H1 (cell line): ENCODE measurements around the gene POLE4. TPM values are rescaled to one million over a fixed set of nuclear protein-coding genes. Genes with fewer than 3 reads are reported as not detected.

Experiments
- ASH2L ChIP-seq: fragments of 200-600, 300-600 bp; sonication (generic); IDR thresholded peaks from one replicate; pipeline ENCODE4 v1.7.1; 2017; ENCODE audit warnings: low read length
- CBX5 ChIP-seq: fragments of 300-800, 300-1000 bp; sonication (generic); IDR thresholded peaks from 2 replicates; pipeline ENCODE4 v1.7.1; 2016; ENCODE audit warnings: antibody characterized with exemption, low read length, low read depth
- CEBPB ChIP-seq: IDR thresholded peaks from 2 replicates; pipeline ENCODE4 v1.6.1; 2012; ENCODE audit warnings: low read depth, low read length
- RFX5 ChIP-seq: IDR thresholded peaks from 2 replicates; pipeline ENCODE4 v1.6.1; 2011; ENCODE audit warnings: low read depth, low read length, improper control_type of control experiment, borderline replicate concordance
- TAF7 ChIP-seq: optimal IDR thresholded peaks from 2 replicates; pipeline ENCODE3; 2011; ENCODE audit warnings: low read depth, mild to moderate bottlenecking, inconsistent platforms, low read length, moderate library complexity, borderline replicate concordance
- polyA plus RNA-seq, 7 experiments: library from polyadenylated mRNA; depleted of rRNA in 3 of 7; stranded (reverse) in 5 of 7; unstranded in 2 of 7; fragments of >200 nt in 5 of 7; fragments of 200-250 nt in 2 of 7; gene quantifications; 1 replicate in 5 of 7; 2 replicates in 1 of 7; 4 replicates in 1 of 7; pipeline versions ENCODE4 v1.2.1 to v1.2.3, GENCODE V29; 2011 to 2013; ENCODE audit warnings: missing spikeins in 2 of 7, mixed read lengths in 2 of 7
- total RNA-seq: library from RNA; stranded (reverse); fragmentation: NEBNext Ultra II Directional; extraction: Animal tissue kit (Norgen Biotek cat#: 25700); gene quantifications from 2 replicates; pipeline ENCODE4 v1.2.1, GENCODE V29; 2021
- TF ChIP-seq, protein P1 (sequence below): fragments of 300-600 bp; sonication (generic); IDR thresholded peaks from 2 replicates; pipeline ENCODE4 v1.7.1; 2012; ENCODE audit warnings: low read length, moderate library complexity, mild to moderate bottlenecking, inconsistent platforms; ENCODE audit not compliant: insufficient replicate concordance
- TF ChIP-seq, protein P2 (sequence below): IDR thresholded peaks from 2 replicates; pipeline ENCODE4 v1.6.1; 2012; ENCODE audit warnings: inconsistent platforms

POLE4 gene
- total and polyA plus RNA-seq, 2 of the 8 experiments (the other 6 are each of a cell fraction or from before 2014, with no cell fraction given), result 16.7 to 44.7 TPM

DNA sequence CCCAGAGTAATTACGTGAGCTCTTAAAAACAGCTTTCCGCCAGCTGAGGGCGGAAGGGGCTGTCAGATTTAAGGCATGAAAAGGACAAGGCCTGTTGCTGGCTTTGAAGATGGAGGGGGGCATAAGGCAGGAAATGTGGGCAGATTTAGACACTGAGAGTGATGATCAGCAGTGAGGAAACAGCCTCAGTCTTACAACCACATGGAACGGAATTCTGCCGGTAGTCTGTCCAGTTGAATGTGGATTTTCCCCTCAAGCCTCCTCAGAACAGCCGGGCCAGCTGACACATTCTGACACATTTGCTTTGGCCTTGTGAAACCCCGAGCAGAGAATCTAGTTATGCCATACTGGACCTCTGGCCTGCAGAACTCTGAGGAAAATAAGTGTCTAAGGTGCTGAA is 16.6 kb downstream of the POLE4 start (continued):
- TF ChIP-seq, protein P1, sequence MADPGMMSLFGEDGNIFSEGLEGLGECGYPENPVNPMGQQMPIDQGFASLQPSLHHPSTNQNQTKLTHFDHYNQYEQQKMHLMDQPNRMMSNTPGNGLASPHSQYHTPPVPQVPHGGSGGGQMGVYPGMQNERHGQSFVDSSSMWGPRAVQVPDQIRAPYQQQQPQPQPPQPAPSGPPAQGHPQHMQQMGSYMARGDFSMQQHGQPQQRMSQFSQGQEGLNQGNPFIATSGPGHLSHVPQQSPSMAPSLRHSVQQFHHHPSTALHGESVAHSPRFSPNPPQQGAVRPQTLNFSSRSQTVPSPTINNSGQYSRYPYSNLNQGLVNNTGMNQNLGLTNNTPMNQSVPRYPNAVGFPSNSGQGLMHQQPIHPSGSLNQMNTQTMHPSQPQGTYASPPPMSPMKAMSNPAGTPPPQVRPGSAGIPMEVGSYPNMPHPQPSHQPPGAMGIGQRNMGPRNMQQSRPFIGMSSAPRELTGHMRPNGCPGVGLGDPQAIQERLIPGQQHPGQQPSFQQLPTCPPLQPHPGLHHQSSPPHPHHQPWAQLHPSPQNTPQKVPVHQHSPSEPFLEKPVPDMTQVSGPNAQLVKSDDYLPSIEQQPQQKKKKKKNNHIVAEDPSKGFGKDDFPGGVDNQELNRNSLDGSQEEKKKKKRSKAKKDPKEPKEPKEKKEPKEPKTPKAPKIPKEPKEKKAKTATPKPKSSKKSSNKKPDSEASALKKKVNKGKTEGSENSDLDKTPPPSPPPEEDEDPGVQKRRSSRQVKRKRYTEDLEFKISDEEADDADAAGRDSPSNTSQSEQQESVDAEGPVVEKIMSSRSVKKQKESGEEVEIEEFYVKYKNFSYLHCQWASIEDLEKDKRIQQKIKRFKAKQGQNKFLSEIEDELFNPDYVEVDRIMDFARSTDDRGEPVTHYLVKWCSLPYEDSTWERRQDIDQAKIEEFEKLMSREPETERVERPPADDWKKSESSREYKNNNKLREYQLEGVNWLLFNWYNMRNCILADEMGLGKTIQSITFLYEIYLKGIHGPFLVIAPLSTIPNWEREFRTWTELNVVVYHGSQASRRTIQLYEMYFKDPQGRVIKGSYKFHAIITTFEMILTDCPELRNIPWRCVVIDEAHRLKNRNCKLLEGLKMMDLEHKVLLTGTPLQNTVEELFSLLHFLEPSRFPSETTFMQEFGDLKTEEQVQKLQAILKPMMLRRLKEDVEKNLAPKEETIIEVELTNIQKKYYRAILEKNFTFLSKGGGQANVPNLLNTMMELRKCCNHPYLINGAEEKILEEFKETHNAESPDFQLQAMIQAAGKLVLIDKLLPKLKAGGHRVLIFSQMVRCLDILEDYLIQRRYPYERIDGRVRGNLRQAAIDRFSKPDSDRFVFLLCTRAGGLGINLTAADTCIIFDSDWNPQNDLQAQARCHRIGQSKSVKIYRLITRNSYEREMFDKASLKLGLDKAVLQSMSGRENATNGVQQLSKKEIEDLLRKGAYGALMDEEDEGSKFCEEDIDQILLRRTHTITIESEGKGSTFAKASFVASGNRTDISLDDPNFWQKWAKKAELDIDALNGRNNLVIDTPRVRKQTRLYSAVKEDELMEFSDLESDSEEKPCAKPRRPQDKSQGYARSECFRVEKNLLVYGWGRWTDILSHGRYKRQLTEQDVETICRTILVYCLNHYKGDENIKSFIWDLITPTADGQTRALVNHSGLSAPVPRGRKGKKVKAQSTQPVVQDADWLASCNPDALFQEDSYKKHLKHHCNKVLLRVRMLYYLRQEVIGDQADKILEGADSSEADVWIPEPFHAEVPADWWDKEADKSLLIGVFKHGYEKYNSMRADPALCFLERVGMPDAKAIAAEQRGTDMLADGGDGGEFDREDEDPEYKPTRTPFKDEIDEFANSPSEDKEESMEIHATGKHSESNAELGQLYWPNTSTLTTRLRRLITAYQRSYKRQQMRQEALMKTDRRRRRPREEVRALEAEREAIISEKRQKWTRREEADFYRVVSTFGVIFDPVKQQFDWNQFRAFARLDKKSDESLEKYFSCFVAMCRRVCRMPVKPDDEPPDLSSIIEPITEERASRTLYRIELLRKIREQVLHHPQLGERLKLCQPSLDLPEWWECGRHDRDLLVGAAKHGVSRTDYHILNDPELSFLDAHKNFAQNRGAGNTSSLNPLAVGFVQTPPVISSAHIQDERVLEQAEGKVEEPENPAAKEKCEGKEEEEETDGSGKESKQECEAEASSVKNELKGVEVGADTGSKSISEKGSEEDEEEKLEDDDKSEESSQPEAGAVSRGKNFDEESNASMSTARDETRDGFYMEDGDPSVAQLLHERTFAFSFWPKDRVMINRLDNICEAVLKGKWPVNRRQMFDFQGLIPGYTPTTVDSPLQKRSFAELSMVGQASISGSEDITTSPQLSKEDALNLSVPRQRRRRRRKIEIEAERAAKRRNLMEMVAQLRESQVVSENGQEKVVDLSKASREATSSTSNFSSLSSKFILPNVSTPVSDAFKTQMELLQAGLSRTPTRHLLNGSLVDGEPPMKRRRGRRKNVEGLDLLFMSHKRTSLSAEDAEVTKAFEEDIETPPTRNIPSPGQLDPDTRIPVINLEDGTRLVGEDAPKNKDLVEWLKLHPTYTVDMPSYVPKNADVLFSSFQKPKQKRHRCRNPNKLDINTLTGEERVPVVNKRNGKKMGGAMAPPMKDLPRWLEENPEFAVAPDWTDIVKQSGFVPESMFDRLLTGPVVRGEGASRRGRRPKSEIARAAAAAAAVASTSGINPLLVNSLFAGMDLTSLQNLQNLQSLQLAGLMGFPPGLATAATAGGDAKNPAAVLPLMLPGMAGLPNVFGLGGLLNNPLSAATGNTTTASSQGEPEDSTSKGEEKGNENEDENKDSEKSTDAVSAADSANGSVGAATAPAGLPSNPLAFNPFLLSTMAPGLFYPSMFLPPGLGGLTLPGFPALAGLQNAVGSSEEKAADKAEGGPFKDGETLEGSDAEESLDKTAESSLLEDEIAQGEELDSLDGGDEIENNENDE, result no peak
- no peak for TF ChIP-seq TAF7
- no peak for TF ChIP-seq CEBPB
- TF ChIP-seq, protein P2, sequence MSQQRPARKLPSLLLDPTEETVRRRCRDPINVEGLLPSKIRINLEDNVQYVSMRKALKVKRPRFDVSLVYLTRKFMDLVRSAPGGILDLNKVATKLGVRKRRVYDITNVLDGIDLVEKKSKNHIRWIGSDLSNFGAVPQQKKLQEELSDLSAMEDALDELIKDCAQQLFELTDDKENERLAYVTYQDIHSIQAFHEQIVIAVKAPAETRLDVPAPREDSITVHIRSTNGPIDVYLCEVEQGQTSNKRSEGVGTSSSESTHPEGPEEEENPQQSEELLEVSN, result no peak
- no peak for TF ChIP-seq ASH2L
- no peak for TF ChIP-seq RFX5
- no peak for TF ChIP-seq CBX5
